ENCODE measurements around the gene HYDIN. TPM values are rescaled to one million over a fixed set of nuclear protein-coding genes. Genes with fewer than 3 reads are reported as not detected.
"Not testable (repeated sequence)": the region's sequence is repeated elsewhere in the genome, so short reads cannot be mapped to it uniquely, and the experiment has no call there.

HYDIN gene
- total and polyA plus RNA-seq, 9 of the 15 experiments (the other 6 are each of a cell fraction or from before 2014, with no cell fraction given) = 0.08 to 0.43 (median 0.14) TPM; not detected in 1

DNA sequence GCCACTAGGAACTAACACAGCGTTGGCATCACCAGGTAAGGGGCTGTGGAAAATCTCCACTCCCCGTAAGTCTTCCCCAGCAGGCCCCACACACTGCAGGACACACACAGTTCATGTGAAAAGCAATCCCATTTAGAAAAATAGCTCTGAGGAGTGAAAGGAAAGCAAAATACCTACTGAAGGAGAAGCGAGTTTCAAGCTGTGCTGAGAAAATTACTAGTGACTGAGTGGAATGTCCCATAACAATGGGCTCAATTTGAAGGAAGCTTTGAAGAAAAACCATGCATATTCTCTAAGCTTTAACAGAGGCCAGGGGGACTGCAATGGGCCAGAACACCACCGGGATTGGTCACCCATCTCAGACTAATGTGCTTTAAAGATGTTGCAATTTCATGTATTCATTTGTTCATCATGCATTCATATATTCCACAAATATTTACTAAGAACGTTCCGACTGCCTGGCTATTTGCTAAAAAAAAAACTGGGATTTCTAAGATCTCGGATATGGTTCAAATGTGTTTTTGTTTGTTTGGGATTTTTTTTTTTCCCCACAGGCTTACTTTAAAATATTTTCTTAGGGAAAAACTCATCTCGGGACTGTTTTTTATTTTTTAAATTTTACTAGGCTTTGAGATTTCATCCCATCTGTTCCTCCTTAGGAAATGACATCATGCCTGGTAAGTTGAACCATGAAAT lies 202.3 kb downstream of the HYDIN start:
- 0% methylated on average over 5 of the region's 8 CpGs for WGBS (ENCODE audit: insufficient coverage, low coverage, missing lambda C conversion rate)
- not testable (repeated sequence) for BruUV-seq (replicated peaks); FAIRE-seq

DNA sequence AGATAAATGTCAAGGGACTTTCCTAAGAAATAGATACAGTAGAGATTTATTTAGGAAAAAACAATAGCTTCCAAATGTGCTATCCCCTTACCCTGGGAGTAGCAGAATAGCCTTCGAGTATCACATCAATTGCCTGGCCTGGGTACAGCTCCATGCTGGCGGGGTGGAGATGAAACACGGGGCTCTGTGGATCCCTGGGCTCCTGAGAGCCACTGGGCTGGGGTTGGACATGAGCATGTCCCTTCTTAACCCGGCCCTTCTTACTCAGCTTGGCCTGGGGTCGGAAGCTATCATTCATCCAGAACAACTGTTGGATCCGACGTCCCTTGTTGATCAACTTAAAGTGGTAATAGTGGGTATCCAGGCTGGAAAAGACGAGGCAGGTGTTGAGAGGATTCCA lies 203.0 kb downstream of the HYDIN start:
- H3K36me3 ChIP-seq (ENCODE audit: control insufficient read depth, insufficient read depth, low read length); H2AFZ ChIP-seq (ENCODE audit: low read depth, low read length); POLR2A ChIA-PET; H3K4me2 ChIP-seq (ENCODE audit: insufficient read depth, low read length); FAIRE-seq; H3K9me1 ChIP-seq (ENCODE audit: control insufficient read depth, insufficient read depth, low read length); ATAC-seq; H4K20me1 ChIP-seq (replicated peaks; ENCODE audit: control insufficient read depth, insufficient read depth, low read length); BruUV-seq (replicated peaks); H3K4me3 ChIP-seq; H3K4me1 ChIP-seq (replicated peaks in 1 of 2; ENCODE audit: control insufficient read depth in 2 of 2, insufficient read depth in 2 of 2, low read length in 2 of 2); intact Hi-C loops (cut with micrococcal nuclease); H3K9ac ChIP-seq (ENCODE audit: insufficient read depth in 1 of 2, low read depth in 2 of 2, low read length in 2 of 2); in situ Hi-C loops (cut with MboI); H3K9me3 ChIP-seq (replicated peaks; ENCODE audit: control insufficient read depth, insufficient read depth, low read depth, low read length); CTCF ChIA-PET (ENCODE audit: low intra/inter-chr PET ratio); H3K27me3 ChIP-seq (ENCODE audit: control insufficient read depth in 2 of 2, insufficient read depth in 2 of 2, low read length in 2 of 2); DNase-seq (ENCODE audit: extremely low read depth in 1 of 4, low spot score in 3 of 4); H3K27ac ChIP-seq (ENCODE audit: extremely low read depth, low read depth, low read length); H3K79me2 ChIP-seq (ENCODE audit: control insufficient read depth, insufficient read depth, low read length): not testable (repeated sequence)
- 0% methylated on average over 1 of the region's 8 CpGs for WGBS (ENCODE audit: insufficient coverage, low coverage, missing lambda C conversion rate)

More for the DNA sequence above, 202.3 kb downstream of the HYDIN start:
- H3K9me3 ChIP-seq (replicated peaks; ENCODE audit: control insufficient read depth, insufficient read depth, low read depth, low read length); H3K9ac ChIP-seq (ENCODE audit: insufficient read depth in 1 of 2, low read depth in 2 of 2, low read length in 2 of 2); H2AFZ ChIP-seq (ENCODE audit: low read depth, low read length); H3K4me3 ChIP-seq; H4K20me1 ChIP-seq (replicated peaks; ENCODE audit: control insufficient read depth, insufficient read depth, low read length); H3K9me1 ChIP-seq (ENCODE audit: control insufficient read depth, insufficient read depth, low read length); H3K4me1 ChIP-seq (replicated peaks in 1 of 2; ENCODE audit: control insufficient read depth in 2 of 2, insufficient read depth in 2 of 2, low read length in 2 of 2); H3K4me2 ChIP-seq (ENCODE audit: insufficient read depth, low read length); H3K36me3 ChIP-seq (ENCODE audit: control insufficient read depth, insufficient read depth, low read length); DNase-seq (ENCODE audit: extremely low read depth in 1 of 4, low spot score in 3 of 4); intact Hi-C loops (cut with micrococcal nuclease); in situ Hi-C loops (cut with MboI); POLR2A ChIA-PET; ATAC-seq; H3K79me2 ChIP-seq (ENCODE audit: control insufficient read depth, insufficient read depth, low read length); CTCF ChIA-PET (ENCODE audit: low intra/inter-chr PET ratio); H3K27me3 ChIP-seq (ENCODE audit: control insufficient read depth in 2 of 2, insufficient read depth in 2 of 2, low read length in 2 of 2); H3K27ac ChIP-seq (ENCODE audit: extremely low read depth, low read depth, low read length): not testable (repeated sequence)

DNA sequence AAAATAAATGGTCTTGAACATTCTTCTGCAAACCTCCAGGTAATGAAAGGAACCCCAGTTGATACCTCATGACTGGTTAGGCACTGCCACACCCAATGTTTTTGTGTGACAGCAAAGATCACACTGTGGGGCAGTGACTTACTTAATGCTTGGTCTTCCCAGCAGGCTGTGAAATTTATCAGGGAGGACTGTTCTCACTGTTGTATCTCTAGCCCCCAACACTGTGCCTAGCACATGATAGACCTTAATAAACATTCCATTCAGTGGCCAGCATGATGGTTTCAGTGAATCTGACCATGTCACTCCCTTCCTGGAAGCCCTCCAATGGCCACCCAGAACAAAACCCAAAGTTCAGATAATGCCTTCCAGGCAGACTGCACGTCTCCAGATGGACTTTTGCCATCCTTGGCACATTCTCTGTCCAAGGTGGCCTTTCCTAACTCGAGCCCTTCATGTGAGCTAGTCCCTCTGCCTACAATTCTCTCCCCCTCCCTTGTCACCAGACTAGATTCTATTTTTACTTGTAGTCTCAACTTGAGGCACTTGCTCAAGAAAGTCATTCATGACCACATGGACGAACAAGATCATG lies 206.6 kb downstream of the HYDIN start:
- H3K9ac ChIP-seq (ENCODE audit: insufficient read depth in 1 of 2, low read depth in 2 of 2, low read length in 2 of 2); H2AFZ ChIP-seq (ENCODE audit: low read depth, low read length); H3K27ac ChIP-seq (ENCODE audit: extremely low read depth, low read depth, low read length); H3K4me3 ChIP-seq; POLR2A ChIA-PET; DNase-seq (ENCODE audit: extremely low read depth in 1 of 4, low spot score in 3 of 4); H3K79me2 ChIP-seq (ENCODE audit: control insufficient read depth, insufficient read depth, low read length); H3K9me1 ChIP-seq (ENCODE audit: control insufficient read depth, insufficient read depth, low read length); in situ Hi-C loops (cut with MboI); H3K27me3 ChIP-seq (ENCODE audit: control insufficient read depth in 2 of 2, insufficient read depth in 2 of 2, low read length in 2 of 2); H4K20me1 ChIP-seq (replicated peaks; ENCODE audit: control insufficient read depth, insufficient read depth, low read length); BruUV-seq (replicated peaks); ATAC-seq; H3K4me2 ChIP-seq (ENCODE audit: insufficient read depth, low read length); H3K36me3 ChIP-seq (ENCODE audit: control insufficient read depth, insufficient read depth, low read length); FAIRE-seq; H3K4me1 ChIP-seq (replicated peaks in 1 of 2; ENCODE audit: control insufficient read depth in 2 of 2, insufficient read depth in 2 of 2, low read length in 2 of 2); CTCF ChIA-PET (ENCODE audit: low intra/inter-chr PET ratio); H3K9me3 ChIP-seq (replicated peaks; ENCODE audit: control insufficient read depth, insufficient read depth, low read depth, low read length); intact Hi-C loops (cut with micrococcal nuclease): not testable (repeated sequence)
- 0% methylated on average over 2 of the region's 3 CpGs for WGBS (ENCODE audit: insufficient coverage, low coverage, missing lambda C conversion rate)

DNA sequence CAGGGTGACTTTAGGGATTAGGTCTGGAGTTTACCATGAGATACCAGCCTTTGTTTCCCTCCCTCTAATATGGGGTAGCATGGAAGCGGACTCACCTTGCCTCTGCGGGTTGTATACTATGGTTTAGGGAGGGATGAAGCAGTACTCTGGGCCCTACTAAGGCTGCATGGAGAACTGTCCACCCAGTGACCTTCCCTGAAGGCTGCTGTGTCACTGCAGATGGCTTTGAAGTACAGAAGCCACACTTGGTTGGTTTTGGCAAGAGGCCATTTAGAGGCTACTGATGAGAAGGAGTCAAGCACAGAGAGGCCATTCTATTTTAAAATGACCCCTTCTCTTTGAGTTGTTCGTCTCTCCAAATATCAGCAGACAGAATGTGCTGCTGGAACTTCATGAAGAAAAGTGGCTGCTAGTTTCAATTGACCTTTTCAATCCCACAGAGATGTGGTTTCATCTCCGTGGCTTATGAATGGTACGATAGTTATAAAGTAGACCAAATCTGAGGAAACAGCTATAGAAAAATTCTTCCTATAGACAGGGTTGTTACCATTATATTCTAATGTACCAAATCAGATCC lies 208.5 kb downstream of the HYDIN start:
- in situ Hi-C loops (cut with MboI); intact Hi-C loops (cut with micrococcal nuclease); H2AFZ ChIP-seq (ENCODE audit: low read depth, low read length); H4K20me1 ChIP-seq (replicated peaks; ENCODE audit: control insufficient read depth, insufficient read depth, low read length); DNase-seq (ENCODE audit: extremely low read depth in 1 of 4, low spot score in 3 of 4); H3K9me3 ChIP-seq (replicated peaks; ENCODE audit: control insufficient read depth, insufficient read depth, low read depth, low read length); POLR2A ChIA-PET; H3K79me2 ChIP-seq (ENCODE audit: control insufficient read depth, insufficient read depth, low read length); H3K9me1 ChIP-seq (ENCODE audit: control insufficient read depth, insufficient read depth, low read length); BruUV-seq (replicated peaks); FAIRE-seq; H3K4me1 ChIP-seq (replicated peaks in 1 of 2; ENCODE audit: control insufficient read depth in 2 of 2, insufficient read depth in 2 of 2, low read length in 2 of 2); ATAC-seq; H3K4me2 ChIP-seq (ENCODE audit: insufficient read depth, low read length); H3K27ac ChIP-seq (ENCODE audit: extremely low read depth, low read depth, low read length); H3K27me3 ChIP-seq (ENCODE audit: control insufficient read depth in 2 of 2, insufficient read depth in 2 of 2, low read length in 2 of 2); CTCF ChIA-PET (ENCODE audit: low intra/inter-chr PET ratio); H3K9ac ChIP-seq (ENCODE audit: insufficient read depth in 1 of 2, low read depth in 2 of 2, low read length in 2 of 2); H3K36me3 ChIP-seq (ENCODE audit: control insufficient read depth, insufficient read depth, low read length); H3K4me3 ChIP-seq: not testable (repeated sequence)
- WGBS (ENCODE audit: insufficient coverage, low coverage, missing lambda C conversion rate) = 0% methylated on average over 3 of the region's 5 CpGs
